ENCODE results near the gene NBEA. TPM values are rescaled to one million over a fixed set of nuclear protein-coding genes. Genes with fewer than 3 reads are reported as not detected.

The NBEA gene
- total and polyA plus RNA-seq, 7 donors = 0.46 to 47.6 (median 38.0) TPM

GRCh38 chr13:35600137-35600536, 658.1 kb downstream of the NBEA start:
- peaks cover 0 to 21% (median 18%) of the 10 kb centered on the region in 4 donors for H3K4me1 ChIP-seq
- intact Hi-C loops (cut with DNase I) = no loop called here
- no peaks in the 10 kb centered on the region for H3K9me3 ChIP-seq
- no peak for DNase-seq
- H3K36me3 ChIP-seq = no peaks in the 10 kb centered on the region
- 93 to 96% methylated on average over 3 of the region's 3 CpGs for WGBS, 2 donors
- TF ChIP-seq, protein P1, sequence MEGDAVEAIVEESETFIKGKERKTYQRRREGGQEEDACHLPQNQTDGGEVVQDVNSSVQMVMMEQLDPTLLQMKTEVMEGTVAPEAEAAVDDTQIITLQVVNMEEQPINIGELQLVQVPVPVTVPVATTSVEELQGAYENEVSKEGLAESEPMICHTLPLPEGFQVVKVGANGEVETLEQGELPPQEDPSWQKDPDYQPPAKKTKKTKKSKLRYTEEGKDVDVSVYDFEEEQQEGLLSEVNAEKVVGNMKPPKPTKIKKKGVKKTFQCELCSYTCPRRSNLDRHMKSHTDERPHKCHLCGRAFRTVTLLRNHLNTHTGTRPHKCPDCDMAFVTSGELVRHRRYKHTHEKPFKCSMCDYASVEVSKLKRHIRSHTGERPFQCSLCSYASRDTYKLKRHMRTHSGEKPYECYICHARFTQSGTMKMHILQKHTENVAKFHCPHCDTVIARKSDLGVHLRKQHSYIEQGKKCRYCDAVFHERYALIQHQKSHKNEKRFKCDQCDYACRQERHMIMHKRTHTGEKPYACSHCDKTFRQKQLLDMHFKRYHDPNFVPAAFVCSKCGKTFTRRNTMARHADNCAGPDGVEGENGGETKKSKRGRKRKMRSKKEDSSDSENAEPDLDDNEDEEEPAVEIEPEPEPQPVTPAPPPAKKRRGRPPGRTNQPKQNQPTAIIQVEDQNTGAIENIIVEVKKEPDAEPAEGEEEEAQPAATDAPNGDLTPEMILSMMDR (IDR thresholded peaks at IDR 0.05) = no peak
- no peak for TF ChIP-seq EP300 (IDR thresholded peaks at IDR 0.05)
- TF ChIP-seq POLR2AphosphoS5 (IDR thresholded peaks at IDR 0.05) = no peak
- TF ChIP-seq POLR2A (IDR thresholded peaks at IDR 0.05) = no peak
- no peak overlapping the region for H3K27ac ChIP-seq
- H3K4me3 ChIP-seq = no peak overlapping the region
- no peaks in the 10 kb centered on the region for H3K27me3 ChIP-seq

- H3K36me3 ChIP-seq = peaks cover 0 to 9% (median 4%) of the 10 kb centered on the region in 4 donors
- TF ChIP-seq POLR2AphosphoS5 (IDR thresholded peaks at IDR 0.05) (no peak), POLR2A (IDR thresholded peaks at IDR 0.05) (no peak), EP300 (IDR thresholded peaks at IDR 0.05) (no peak)
- TF ChIP-seq, protein P1 (IDR thresholded peaks at IDR 0.05) = no peak
- H3K4me3 ChIP-seq = no peak overlapping the region
- 42 to 71% methylated on average over 9 of the region's 9 CpGs for WGBS, 2 donors
- H3K9me3 ChIP-seq = no peaks in the 10 kb centered on the region
- H3K27ac ChIP-seq = no peak overlapping the region
- peaks cover 0 to 10% (median 7%) of the 10 kb centered on the region in 4 donors for H3K4me1 ChIP-seq
- no peak for DNase-seq
- intact Hi-C loops (cut with DNase I) = no loop called here
- no peaks in the 10 kb centered on the region for H3K27me3 ChIP-seq
Observed at GRCh38 chr13:35603593-35604285, 661.7 kb downstream of the NBEA start.

DNA sequence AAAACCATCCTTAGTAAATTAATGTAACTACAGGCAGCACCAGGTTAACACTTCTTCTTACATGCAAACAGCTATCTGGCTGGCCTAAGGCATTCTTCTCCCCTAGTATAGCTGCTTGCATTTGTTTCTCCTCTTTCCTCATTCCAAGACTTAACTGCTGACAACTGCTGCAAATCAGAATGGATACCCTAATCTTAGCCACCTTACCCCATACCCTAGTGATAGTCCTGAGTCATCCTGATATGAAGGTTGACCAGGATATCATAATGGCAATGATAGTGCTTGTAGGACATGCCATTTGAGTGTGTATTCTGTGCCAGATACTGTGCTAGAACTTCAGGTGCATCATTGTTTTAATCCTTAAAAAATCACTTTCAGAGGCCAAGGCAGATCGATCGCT, 672.6 kb downstream of the NBEA start:
- no peak overlapping the region for H3K27ac ChIP-seq
- no peak for TF ChIP-seq EP300 (IDR thresholded peaks at IDR 0.05)
- no peak for TF ChIP-seq POLR2A (IDR thresholded peaks at IDR 0.05)
- no peak for TF ChIP-seq POLR2AphosphoS5 (IDR thresholded peaks at IDR 0.05)
- TF ChIP-seq, protein P1 (IDR thresholded peaks at IDR 0.05) = no peak
- WGBS, 2 donors = 95 to 99% methylated on average over 2 of the region's 2 CpGs
- H3K4me3 ChIP-seq = no peak overlapping the region
- no peaks in the 10 kb centered on the region for H3K4me1 ChIP-seq
- no peaks in the 10 kb centered on the region for H3K9me3 ChIP-seq
- no peak for DNase-seq
- no peaks in the 10 kb centered on the region for H3K27me3 ChIP-seq
- no peaks in the 10 kb centered on the region for H3K36me3 ChIP-seq
- intact Hi-C loops (cut with DNase I) = no loop called here

- intact Hi-C loops (cut with DNase I) = no loop called here
- no peak for DNase-seq
- TF ChIP-seq POLR2A (IDR thresholded peaks at IDR 0.05) (no peak), EP300 (IDR thresholded peaks at IDR 0.05) (no peak), POLR2AphosphoS5 (IDR thresholded peaks at IDR 0.05) (no peak)
- TF ChIP-seq, protein P1 (IDR thresholded peaks at IDR 0.05) = no peak
- H3K4me1 ChIP-seq = no peaks in the 10 kb centered on the region
- H3K36me3 ChIP-seq = no peaks in the 10 kb centered on the region
- H3K4me3 ChIP-seq = no peak overlapping the region
- H3K27ac ChIP-seq = no peak overlapping the region
- no peaks in the 10 kb centered on the region for H3K27me3 ChIP-seq
- 79 to 82% methylated on average over 6 of the region's 6 CpGs for WGBS, 2 donors
- H3K9me3 ChIP-seq = no peaks in the 10 kb centered on the region
Observed at GRCh38 chr13:35617420-35617819, 675.4 kb downstream of the NBEA start.

All from sigmoid colon (tissue), 7 donors.